HCT116 (cell line): ENCODE data around the gene STKLD1. TPM values are rescaled to one million over a fixed set of nuclear protein-coding genes. Genes with fewer than 3 reads are reported as not detected.

ENCODE experiments used
- ATAC-seq: fragments of 200-7000 bp; cut with Tn5 transposase; 2 replicates; pipeline ENCODE4 v1.9.1; 2020; ENCODE audit warnings: mild to moderate bottlenecking, moderate library complexity
- BruUV-seq: library from RNA; stranded (reverse); fragments of 400-500 nt; replicated peaks from 2 replicates; lab custom pipeline; 2021; lab: Mats Ljungman, UMichigan
- CTCF ChIA-PET: fragments of 300-600 bp; sonication (Branson Sonifier 250); formaldehyde crosslinking; loops from one replicate; lab custom pipeline; 2021; ENCODE audit warnings: antibody characterized with exemption; lab: Charles Lee
- POLR2A ChIA-PET: fragments of 300-600, 350-600 bp; sonication (Branson Sonifier 250); formaldehyde crosslinking; loops from one replicate; lab custom pipeline; 2021; ENCODE audit warnings: antibody characterized with exemption; lab: Charles Lee
- RAD21 ChIA-PET, 2 experiments: fragments of 300-600 bp; sonication (Branson Sonifier 250); formaldehyde crosslinking; loops; one replicate each; lab custom pipeline; 2023; ENCODE audit warnings: low total read pairs in 2 of 2; ENCODE audit not compliant: uncharacterized antibody in 2 of 2, unreplicated experiment in 2 of 2, low non-redundant PET in 1 of 2; lab: Charles Lee
- DNase-seq: peaks from one replicate; pipeline ENCODE4 v3.0.0-alpha.2; 2010; ENCODE audit warnings: low read depth, low spot score
- H2AFZ ChIP-seq: fragments of 200-600 bp; shearing (Covaris generic), sonication (generic); 2 replicates; pipeline ENCODE4 v1.6.1; 2017; ENCODE audit warnings: low read depth, mixed run types, mixed read lengths, antibody characterized with exemption, low read length; ENCODE audit not compliant: poor library complexity, severe bottlenecking
- H3K27ac ChIP-seq: 2 replicates; pipeline ENCODE4 v1.5.1; 2012; ENCODE audit warnings: low read depth, low read length
- H3K27me3 ChIP-seq: fragments of 200-600 bp; sonication (generic); 2 replicates; pipeline ENCODE4 v1.6.1; 2016; ENCODE audit warnings: mixed run types, low read length, mixed read lengths; ENCODE audit not compliant: insufficient read depth
- H3K36me3 ChIP-seq, 2 experiments: fragments of 200-500 bp in 1 of 2; fragments of 200-600 bp in 1 of 2; sonication (Bioruptor generic) in 1 of 2; sonication (generic) in 1 of 2; 2 replicates each; pipeline versions ENCODE4 v1.5.1 to v1.6.1; 2014 to 2016; ENCODE audit warnings: low read length in 2 of 2, inconsistent platforms in 1 of 2, mixed read lengths in 1 of 2, mixed run types in 1 of 2; ENCODE audit not compliant: insufficient read depth in 2 of 2, control insufficient read depth in 1 of 2
- H3K4me1 ChIP-seq, 2 experiments: fragments of 200-600 bp in 1 of 2; sonication (generic) in 1 of 2; 2 replicates each; pipeline versions ENCODE4 v1.5.1 to v1.6.1; 2012 to 2017; ENCODE audit warnings: low read length in 2 of 2, inconsistent platforms in 1 of 2, mild to moderate bottlenecking in 1 of 2, mixed read lengths in 1 of 2, mixed run types in 1 of 2, moderate library complexity in 1 of 2; ENCODE audit not compliant: insufficient read depth in 2 of 2, control insufficient read depth in 1 of 2
- H3K4me2 ChIP-seq: fragments of 200-600 bp; sonication (generic); 2 replicates; pipeline ENCODE4 v1.6.1; 2017; ENCODE audit warnings: mixed run types, low read length, mixed read lengths
- H3K4me3 ChIP-seq, 2 experiments: fragments of 200-600 bp in 1 of 2; sonication (generic) in 1 of 2; replicated peaks in 1 of 2; 2 replicates each; pipeline ENCODE4 v1.5.1; 2011 to 2016; ENCODE audit warnings: low read length in 2 of 2, control low read depth in 1 of 2, low read depth in 1 of 2, mild to moderate bottlenecking in 1 of 2, mixed read lengths in 1 of 2, mixed run types in 1 of 2
- H3K79me2 ChIP-seq: fragments of 200-600 bp; sonication (generic); 2 replicates; pipeline ENCODE4 v1.6.1; 2017; ENCODE audit warnings: mild to moderate bottlenecking, mixed run types, low read length, moderate library complexity, mixed read lengths; ENCODE audit not compliant: insufficient read depth
- H3K9ac ChIP-seq: fragments of 200-600 bp; sonication (generic); 2 replicates; pipeline ENCODE4 v1.6.1; 2016; ENCODE audit warnings: low read length, mixed read lengths
- H3K9me2 ChIP-seq: fragments of 200-600 bp; sonication (generic), shearing (Covaris generic); 2 replicates; pipeline ENCODE4 v1.6.1; 2017; ENCODE audit warnings: mixed run types, mild to moderate bottlenecking, moderate library complexity; ENCODE audit not compliant: insufficient read depth
- H3K9me3 ChIP-seq, 2 experiments: fragments of 200-500 bp in 1 of 2; fragments of 200-600 bp in 1 of 2; sonication (Bioruptor generic) in 1 of 2; sonication (generic) in 1 of 2; 2 replicates each; pipeline ENCODE4 v1.6.1; 2014 to 2017; ENCODE audit warnings: low read length in 2 of 2, mixed read lengths in 2 of 2, inconsistent platforms in 1 of 2, low read depth in 1 of 2, mild to moderate bottlenecking in 1 of 2, mixed run types in 1 of 2, moderate library complexity in 1 of 2; ENCODE audit not compliant: control insufficient read depth in 1 of 2, insufficient read depth in 1 of 2
- H4K20me1 ChIP-seq: fragments of 200-600 bp; sonication (generic), shearing (Covaris generic); 2 replicates; pipeline ENCODE4 v1.6.1; 2017; ENCODE audit warnings: mixed run types, mild to moderate bottlenecking, moderate library complexity; ENCODE audit not compliant: insufficient read depth
- ATF3 ChIP-seq: IDR thresholded peaks from 2 replicates; pipeline ENCODE4 v1.6.1; 2012
- CBX3 ChIP-seq: IDR thresholded peaks from 2 replicates; pipeline ENCODE4 v1.6.1; 2012; ENCODE audit warnings: low read depth
- EGR1 ChIP-seq: IDR thresholded peaks from 2 replicates; pipeline ENCODE4 v1.6.1; 2012; ENCODE audit warnings: low read depth
- EZH2 ChIP-seq: fragments of 200-600 bp; sonication (generic); IDR thresholded peaks from 2 replicates; pipeline ENCODE4 v1.6.1; 2017; ENCODE audit warnings: antibody characterized with exemption, mixed run types
- FOSL1 ChIP-seq: IDR thresholded peaks from 2 replicates; pipeline ENCODE4 v1.6.1; 2012; ENCODE audit warnings: low read depth
- POLR2A ChIP-seq: IDR thresholded peaks from 2 replicates; pipeline ENCODE4 v1.7.0; 2011; ENCODE audit warnings: borderline replicate concordance; ENCODE audit not compliant: insufficient read depth, insufficient read length; ENCODE audit errors: extremely low read depth
- POLR2AphosphoS5 ChIP-seq: IDR thresholded peaks from 2 replicates; pipeline ENCODE4 v1.6.1; 2011; ENCODE audit warnings: mild to moderate bottlenecking, low read depth, low read length, moderate library complexity
- RAD21 ChIP-seq: IDR thresholded peaks from 2 replicates; pipeline ENCODE4 v1.6.1; 2012; ENCODE audit warnings: low read depth, mild to moderate bottlenecking
- REST ChIP-seq: IDR thresholded peaks from 2 replicates; pipeline ENCODE4 v1.6.1; 2012; ENCODE audit warnings: low read depth
- SIN3A ChIP-seq: IDR thresholded peaks from 2 replicates; pipeline ENCODE4 v1.6.1; 2012; ENCODE audit warnings: low read depth
- SP1 ChIP-seq: IDR thresholded peaks from 2 replicates; pipeline ENCODE4 v1.6.1; 2012; ENCODE audit warnings: low read depth
- TCF7L2 ChIP-seq: IDR thresholded peaks from 2 replicates; pipeline ENCODE4 v1.7.0; 2011; ENCODE audit warnings: borderline replicate concordance, inconsistent platforms; ENCODE audit not compliant: insufficient read depth, insufficient read length; ENCODE audit errors: extremely low read depth
- ZFX ChIP-seq: fragments of 450-650 bp; IDR thresholded peaks from 2 replicates; pipeline ENCODE4 v1.6.1; 2017
- ZNF274 ChIP-seq: fragments of 200-500 bp; sonication (Bioruptor generic); IDR thresholded peaks from 2 replicates; pipeline ENCODE4 v1.6.1; 2014; ENCODE audit warnings: mild to moderate bottlenecking, low read depth, low read length, inconsistent platforms
- intact Hi-C: fragments of 100-400 bp; cut with micrococcal nuclease; formaldehyde crosslinking; loops from 2 replicates; pipeline ENCODE4 v1.10.0; 2022
- total RNA-seq: library from RNA; stranded (reverse); gene quantifications from one replicate; pipeline ENCODE4 v1.2.1, GENCODE V29; 2021; ENCODE audit not compliant: unreplicated experiment
- TF ChIP-seq, protein P1 (sequence below), 3 experiments: fragments of 200-600 bp in 1 of 3; sonication (generic) in 1 of 3; IDR thresholded peaks in 2 of 3; conservative IDR thresholded peaks in 1 of 3; 2 replicates each; pipeline ENCODE4 v1.5.1; 2012 to 2017; ENCODE audit warnings: low read depth in 2 of 3, low read length in 2 of 3, antibody characterized with exemption in 1 of 3, borderline replicate concordance in 1 of 3, control low read depth in 1 of 3, mild to moderate bottlenecking in 1 of 3, mixed read lengths in 1 of 3, mixed run types in 1 of 3, moderate library complexity in 1 of 3; ENCODE audit not compliant: insufficient read depth in 1 of 3

Gene STKLD1
- total RNA-seq, 1 experiment from 2014 or later = 0.37 TPM

- TF ChIP-seq, protein P1, sequence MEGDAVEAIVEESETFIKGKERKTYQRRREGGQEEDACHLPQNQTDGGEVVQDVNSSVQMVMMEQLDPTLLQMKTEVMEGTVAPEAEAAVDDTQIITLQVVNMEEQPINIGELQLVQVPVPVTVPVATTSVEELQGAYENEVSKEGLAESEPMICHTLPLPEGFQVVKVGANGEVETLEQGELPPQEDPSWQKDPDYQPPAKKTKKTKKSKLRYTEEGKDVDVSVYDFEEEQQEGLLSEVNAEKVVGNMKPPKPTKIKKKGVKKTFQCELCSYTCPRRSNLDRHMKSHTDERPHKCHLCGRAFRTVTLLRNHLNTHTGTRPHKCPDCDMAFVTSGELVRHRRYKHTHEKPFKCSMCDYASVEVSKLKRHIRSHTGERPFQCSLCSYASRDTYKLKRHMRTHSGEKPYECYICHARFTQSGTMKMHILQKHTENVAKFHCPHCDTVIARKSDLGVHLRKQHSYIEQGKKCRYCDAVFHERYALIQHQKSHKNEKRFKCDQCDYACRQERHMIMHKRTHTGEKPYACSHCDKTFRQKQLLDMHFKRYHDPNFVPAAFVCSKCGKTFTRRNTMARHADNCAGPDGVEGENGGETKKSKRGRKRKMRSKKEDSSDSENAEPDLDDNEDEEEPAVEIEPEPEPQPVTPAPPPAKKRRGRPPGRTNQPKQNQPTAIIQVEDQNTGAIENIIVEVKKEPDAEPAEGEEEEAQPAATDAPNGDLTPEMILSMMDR (IDR thresholded peaks at IDR 0.05 in 2 of 3, conservative IDR thresholded peaks at IDR 0.05 in 1 of 3; ENCODE audit: borderline replicate concordance in 1 of 3, insufficient read depth in 1 of 3, low read depth in 2 of 3, low read length in 2 of 3) = no peak
- TF ChIP-seq ATF3 = no peak
- TF ChIP-seq, all 23 proteins: peak for 0
Measured at GRCh38 chr9:133401588-133401987, 25.4 kb downstream of the STKLD1 start (continued).

- H3K27ac ChIP-seq = no peak overlapping the region
- ATAC-seq (no peak), DNase-seq (no peak)
- H3K27me3 ChIP-seq = no peaks in the 10 kb centered on the region
- no peak overlapping the region for H3K4me2 ChIP-seq
- peaks cover 0 to 5% of the 10 kb centered on the region in 2 experiments; a peak in 1 of 4 replicates for H3K4me1 ChIP-seq
- no peaks in the 10 kb centered on the region for H4K20me1 ChIP-seq
- H3K9ac ChIP-seq = no peak overlapping the region
- CTCF ChIA-PET = interaction anchor here (2.9 kb wide), 1 partner anchor 216 kb away, joined by 14 read pairs; no protein-coding TSS in a partner anchor
- TF ChIP-seq FOSL1 = no peak
- TF ChIP-seq ZNF274 = no peak
- no peak for TF ChIP-seq ZFX
- no peak for TF ChIP-seq POLR2AphosphoS5
- no peak for TF ChIP-seq SP1
- no peak for TF ChIP-seq REST
- TF ChIP-seq POLR2A = no peak
- TF ChIP-seq EZH2 = no peak
- no peak for TF ChIP-seq EGR1
- no peak for TF ChIP-seq SIN3A
- no peak for TF ChIP-seq RAD21
- TF ChIP-seq CBX3 = no peak
- TF ChIP-seq, protein P1 (IDR thresholded peaks at IDR 0.05 in 2 of 3, conservative IDR thresholded peaks at IDR 0.05 in 1 of 3; ENCODE audit: borderline replicate concordance in 1 of 3, insufficient read depth in 1 of 3, low read depth in 2 of 3, low read length in 2 of 3) = no peak
- no peak for TF ChIP-seq TCF7L2
- no peaks in the 10 kb centered on the region for H3K9me3 ChIP-seq
- POLR2A ChIA-PET = no interaction called here
- no TSS peak for BruUV-seq
- H3K9me2 ChIP-seq = no peaks in the 10 kb centered on the region
- H2AFZ ChIP-seq = no peak overlapping the region
- intact Hi-C loops = no loop called here
- no peak overlapping the region for H3K4me3 ChIP-seq
- H3K79me2 ChIP-seq = no peaks in the 10 kb centered on the region; the same call in 1 of the 2 replicates
- RAD21 ChIA-PET = interaction anchor here in 1 of 2 experiments (0.6 kb wide), 1 partner anchor 48 kb away, joined by 4 read pairs; no protein-coding TSS in a partner anchor
- H3K36me3 ChIP-seq = peaks cover 15 to 23% of the 10 kb centered on the region in 2 experiments; a peak in 3 of 4 replicates
Measured at GRCh38 chr9:133402689-133403088, 26.5 kb downstream of the STKLD1 start.
